K562 (cell line): Measurements from ENCODE around the gene GNB2. TPM values are rescaled to one million over a fixed set of nuclear protein-coding genes. Genes with fewer than 3 reads are reported as not detected.

Source experiments
- ATF1 ChIP-seq, 2 experiments: fragments of 450-650 bp in 1 of 2; IDR thresholded peaks; 2 replicates each; pipeline ENCODE4 v1.6.1; 2016; ENCODE audit warnings: missing compliant biosample characterization in 1 of 2, missing genetic modification characterization in 1 of 2
- ETV5 ChIP-seq: sonication (generic); formaldehyde crosslinking; IDR thresholded peaks from 2 replicates; pipeline ENCODE4 v1.4.0; 2020; ENCODE audit warnings: low read depth, mild to moderate bottlenecking, missing genetic modification reagents
- L3MBTL2 ChIP-seq: fragments of 450-650 bp; IDR thresholded peaks from 2 replicates; pipeline ENCODE4 v1.6.1; 2016; ENCODE audit warnings: mild to moderate bottlenecking, moderate library complexity
- MCM7 ChIP-seq, 2 experiments: fragments of 450-650 bp; IDR thresholded peaks; 2 replicates each; pipeline ENCODE4 v1.6.1; 2016 to 2018
- RBFOX2 ChIP-seq: fragments of 200-400 bp; formaldehyde crosslinking; IDR thresholded peaks from 2 replicates; pipeline ENCODE4 v1.6.1; 2017; ENCODE audit warnings: low read depth, mild to moderate bottlenecking, low read length, moderate library complexity
- REST ChIP-seq, 2 experiments: fragments of 450-650 bp; formaldehyde crosslinking in 1 of 2; IDR thresholded peaks; 2 replicates each; pipeline versions ENCODE4 v1.4.0 to v1.6.1; 2014 to 2020; ENCODE audit warnings: mild to moderate bottlenecking in 2 of 2, borderline replicate concordance in 1 of 2, low read depth in 1 of 2
- RNF2 ChIP-seq: sonication (generic); IDR thresholded peaks from 2 replicates; pipeline ENCODE4 v1.6.1; 2016
- TCF15 ChIP-seq: fragments of 250-450 bp; sonication (Bioruptor Pico); IDR thresholded peaks from 2 replicates; pipeline ENCODE4 v1.8.0; 2022; ENCODE audit warnings: moderate library complexity, mild to moderate bottlenecking, inconsistent platforms
- YY1 ChIP-seq, 3 experiments: IDR thresholded peaks; 2 replicates each; pipeline ENCODE4 v1.6.1; 2011; ENCODE audit warnings: low read length in 2 of 3, mild to moderate bottlenecking in 2 of 3, moderate library complexity in 2 of 3, borderline replicate concordance in 1 of 3, control low read depth in 1 of 3, low read depth in 1 of 3; ENCODE audit not compliant: insufficient read depth in 3 of 3, insufficient replicate concordance in 2 of 3, control insufficient read depth in 1 of 3, insufficient read length in 1 of 3; ENCODE audit errors: extremely low read depth in 1 of 3
- ZNF184 ChIP-seq: sonication (generic); formaldehyde crosslinking; IDR thresholded peaks from 2 replicates; pipeline ENCODE4 v1.5.0; 2020; ENCODE audit warnings: missing genetic modification reagents
- ZNF584 ChIP-seq: fragments of 200-800 bp; sonication (Bioruptor generic); IDR thresholded peaks from 2 replicates; pipeline ENCODE4 v1.6.1; 2016; ENCODE audit warnings: low read depth, mild to moderate bottlenecking, missing genetic modification characterization, missing compliant biosample characterization
- ZNF609 ChIP-seq: sonication (generic); formaldehyde crosslinking; IDR thresholded peaks from 2 replicates; pipeline ENCODE4 v1.8.1; 2023; ENCODE audit warnings: missing genetic modification reagents, mild to moderate bottlenecking, borderline replicate concordance
- ZNF830 ChIP-seq: fragments of 250-450 bp; sonication (Bioruptor Pico); IDR thresholded peaks from 2 replicates; pipeline ENCODE4 v1.5.0; 2021; ENCODE audit warnings: mild to moderate bottlenecking
- polyA plus RNA-seq, 8 experiments: library from polyadenylated mRNA; depleted of rRNA in 4 of 8; stranded (reverse) in 5 of 8; unstranded in 3 of 8; fragments of >200 nt; fragmentation: Nextera tagmentation in 2 of 8; fragmentation: Illumina TruSeq in 1 of 8; extraction: Ambion mirVana in 2 of 8; extraction: Trizol in 1 of 8; gene quantifications; 2 replicates each; pipeline versions ENCODE4 v1.2.1 to v1.2.3, GENCODE V29; 2011 to 2014; ENCODE audit warnings: inconsistent platforms in 1 of 8, missing spikeins in 1 of 8
- total RNA-seq, 7 experiments: library from RNA; depleted of rRNA in 6 of 7; stranded (reverse); fragments of >200 nt in 6 of 7; fragmentation: Illumina TruSeq in 2 of 7; extraction: Trizol in 2 of 7; gene quantifications; 2 replicates each; pipeline versions ENCODE4 v1.2.1 to v1.2.3, GENCODE V29; 2011 to 2021; ENCODE audit warnings: low replicate concordance in 1 of 7

Gene GNB2
- total and polyA plus RNA-seq, 9 of the 15 experiments (the other 6 are each of a cell fraction or from before 2014, with no cell fraction given) = 0.65 to 320 (median 104) TPM

GRCh38 chr7:100694098-100694745 is 20.7 kb downstream of the GNB2 start, which contains the start of gene GIGYF1 (continued):
- TF ChIP-seq ZNF609 (CRISPR knock-in tag) = no peak
- no peak for TF ChIP-seq ATF1 (CRISPR knock-in tag; IDR thresholded peaks at IDR 0.05)
- TF ChIP-seq ATF1 (tag; IDR thresholded peaks at IDR 0.05) = no peak
- 0 out of 2 replicates have a peak, but pooled peaks have one; percentile 66 for TF ChIP-seq RNF2
- no peak for TF ChIP-seq ZNF584 (CRISPR knock-in tag)
- TF ChIP-seq TCF15 (CRISPR knock-in tag) = no peak
- peak; percentile 97 for TF ChIP-seq L3MBTL2
- TF ChIP-seq ZNF830 (CRISPR knock-in tag) = no peak
- peak; percentile 64 to 91 (median 87) for TF ChIP-seq YY1 (IDR thresholded peaks at IDR 0.05; ENCODE audit: borderline replicate concordance in 1 of 3, control insufficient read depth in 1 of 3, extremely low read depth in 1 of 3, insufficient read depth in 3 of 3, insufficient read length in 1 of 3, insufficient replicate concordance in 2 of 3, low read depth in 1 of 3, low read length in 2 of 3)
- TF ChIP-seq ETV5 = no peak
- TF ChIP-seq MCM7 (IDR thresholded peaks at IDR 0.05) = no peak
- no peak for TF ChIP-seq RBFOX2
- no peak for TF ChIP-seq ZNF184 (CRISPR knock-in tag)
- TF ChIP-seq REST (IDR thresholded peaks at IDR 0.05; ENCODE audit: borderline replicate concordance) = peak; percentile 60
- no peak for TF ChIP-seq REST (CRISPR knock-in tag; IDR thresholded peaks at IDR 0.05; ENCODE audit: low read depth)
